Measurements from ENCODE around the gene ADCY4.

- TF ChIP-seq POLR2A (IDR thresholded peaks at IDR 0.05) (no peak), CTCF (IDR thresholded peaks at IDR 0.05) (no peak)
Observed at GRCh38 chr14:24378981-24379906, 44.4 kb upstream of the ADCY4 start.
